Dedifferentiated amniotic fluid mesenchymal stem cell (primary cell): ENCODE measurements around the gene C1QTNF12.
"Not testable (repeated sequence)": the region's sequence is repeated elsewhere in the genome, so short reads cannot be mapped to it uniquely, and the experiment has no call there.

ENCODE experiments used
- DNase-seq: peaks from one replicate; pipeline ENCODE4 v3.0.0-alpha.2; 2016; ENCODE audit errors: extremely low spot score

Gene C1QTNF12

GRCh38 chr1:1199961-1200875 is 46.3 kb downstream of the C1QTNF12 start:
- no peak for DNase-seq

- DNase-seq, result no peak
Observed at GRCh38 chr1:1199141-1199960, 47.2 kb downstream of the C1QTNF12 start.

- no peak for DNase-seq
Observed at GRCh38 chr1:1198423-1199140, 47.9 kb downstream of the C1QTNF12 start.

DNA sequence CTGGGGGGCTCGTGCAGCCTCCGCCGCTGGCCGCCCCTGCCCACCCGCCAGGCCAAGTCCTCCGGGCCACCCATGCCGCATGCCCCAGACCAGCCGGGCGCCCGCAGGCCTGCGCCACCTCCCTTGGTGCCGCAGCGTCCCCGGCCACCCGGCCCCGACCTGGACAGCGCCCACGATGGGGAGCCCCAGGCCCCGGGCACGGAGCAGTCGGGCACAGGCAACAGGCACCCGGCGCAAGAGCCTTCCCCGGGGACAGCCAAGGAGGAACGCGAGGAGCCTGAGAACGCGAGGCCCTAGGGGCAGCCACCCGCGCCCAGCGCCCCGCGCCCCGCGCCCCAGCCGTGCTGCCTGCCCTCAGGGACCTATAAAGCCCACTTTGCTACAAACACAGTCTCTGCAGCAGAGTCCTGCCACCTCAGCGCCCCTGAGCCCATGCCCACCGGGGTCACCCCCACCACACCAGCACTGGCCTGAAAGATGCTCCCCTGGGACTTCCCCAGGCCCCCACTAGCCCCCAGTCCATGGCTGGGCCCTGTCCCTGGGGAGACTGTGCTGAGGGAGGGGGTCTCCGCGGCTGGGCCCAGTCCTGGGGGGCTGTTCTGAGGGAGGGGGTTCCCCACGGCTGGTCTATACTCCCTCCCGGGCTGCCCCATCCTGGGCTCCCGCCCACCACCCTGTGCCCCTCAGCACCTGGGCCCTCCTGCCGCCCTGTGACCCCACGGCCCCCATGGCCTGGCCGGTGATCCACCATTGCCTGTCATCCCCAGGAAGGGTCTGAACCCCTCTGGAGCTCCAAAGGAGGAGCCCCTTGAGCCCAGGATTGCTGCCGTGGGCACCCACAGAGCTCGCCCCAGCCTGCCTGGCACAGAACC is 48.7 kb downstream of the C1QTNF12 start:
- no peak for DNase-seq

DNA sequence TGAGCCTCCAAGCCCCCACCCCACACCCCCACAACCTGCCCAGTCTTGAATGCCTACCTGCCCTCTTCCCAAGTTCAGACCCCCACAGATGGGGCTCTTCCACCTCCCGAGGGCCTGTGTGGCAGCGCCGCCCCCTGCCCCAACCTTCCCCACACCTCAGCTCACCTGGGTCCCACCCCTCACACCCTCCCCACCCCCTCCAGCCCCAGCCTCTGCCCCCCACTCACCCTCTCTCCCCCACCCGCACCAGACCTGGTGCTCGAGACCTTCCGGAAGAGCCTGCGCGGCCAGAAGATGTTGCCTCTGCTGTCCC is 49.4 kb downstream of the C1QTNF12 start:
- DNase-seq, result no peak

DNA sequence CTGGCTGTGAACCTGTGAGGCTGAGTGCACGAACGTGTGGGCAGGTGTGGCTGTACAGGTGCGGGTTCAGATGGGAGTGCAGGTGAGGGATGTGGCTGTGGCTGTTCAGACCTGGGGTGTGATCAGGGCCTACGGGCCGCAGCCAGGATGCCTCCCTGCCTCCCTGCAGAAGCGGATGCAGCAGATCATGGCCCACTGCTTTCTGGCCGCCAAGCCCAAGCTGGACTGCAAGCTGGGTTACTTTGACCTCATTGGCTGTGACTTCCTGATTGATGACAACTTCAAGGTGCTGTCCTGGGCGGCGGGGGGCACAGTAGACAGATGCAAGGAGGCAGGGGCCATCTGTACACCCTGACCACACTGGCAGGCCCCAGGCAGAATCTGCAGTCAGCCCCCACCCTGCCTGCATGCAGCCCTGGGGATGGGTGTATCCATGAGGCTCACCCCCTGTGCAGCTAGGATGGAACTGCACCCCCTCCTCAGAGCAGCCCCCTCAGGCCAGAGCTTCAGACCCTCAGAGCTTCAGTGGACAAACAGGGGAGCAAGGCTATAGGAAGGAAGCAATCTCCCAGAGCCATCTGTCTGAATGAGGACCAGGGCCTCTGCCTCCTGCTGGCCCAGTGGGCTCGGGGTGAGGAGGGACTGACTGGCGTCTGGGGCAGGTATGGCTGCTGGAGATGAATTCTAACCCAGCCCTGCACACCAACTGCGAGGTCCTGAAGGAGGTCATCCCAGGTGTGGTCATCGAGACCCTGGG is 49.9 kb downstream of the C1QTNF12 start:
- DNase-seq, result no peak

DNA sequence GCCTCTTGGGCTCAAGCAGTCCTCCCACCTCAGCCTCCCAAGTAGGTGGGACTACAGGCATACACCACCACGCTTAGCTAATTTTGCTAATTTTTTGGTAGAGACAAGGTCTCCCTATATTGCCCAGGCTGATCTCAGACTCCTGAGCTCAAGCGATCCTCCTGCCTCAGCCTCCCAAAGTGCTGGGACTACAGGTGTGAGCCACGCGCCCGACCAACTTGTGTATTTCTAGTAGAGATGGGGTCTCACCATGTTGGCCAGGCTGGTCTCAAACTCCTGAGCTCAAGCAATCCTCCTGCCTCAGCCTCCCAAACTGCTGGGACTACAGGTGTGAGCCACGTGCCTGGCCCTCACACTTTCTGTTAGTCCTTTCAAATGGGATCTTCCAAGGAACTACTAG is 50.8 kb downstream of the C1QTNF12 start:
- not testable (repeated sequence) for DNase-seq

GRCh38 chr1:1194723-1195122 is 51.8 kb downstream of the C1QTNF12 start:
- no peak for DNase-seq
